CD4-positive, alpha-beta T cell treated with Interleukin-15 for 4 hours (primary cell): ENCODE data around the gene PRELID2.

Experiments used
- DNase-seq: peaks from one replicate; pipeline ENCODE4 v3.0.0-alpha.2; 2020; ENCODE audit warnings: low spot score

Gene PRELID2

GRCh38 chr5:145797336-145797735 lies 37.8 kb downstream of the PRELID2 start:
- no peak for DNase-seq

- DNase-seq = no peak
Observed at GRCh38 chr5:145796318-145796717, 38.8 kb downstream of the PRELID2 start.

GRCh38 chr5:145793574-145793973 lies 41.6 kb downstream of the PRELID2 start:
- DNase-seq = no peak

GRCh38 chr5:145792840-145793239 lies 42.3 kb downstream of the PRELID2 start:
- no peak for DNase-seq

- DNase-seq = no peak
Observed at GRCh38 chr5:145791866-145792265, 43.3 kb downstream of the PRELID2 start.

- no peak for DNase-seq
Observed at GRCh38 chr5:145787996-145788395, 47.1 kb downstream of the PRELID2 start.

GRCh38 chr5:145787507-145787906 lies 47.6 kb downstream of the PRELID2 start:
- no peak for DNase-seq

- no peak for DNase-seq
Observed at GRCh38 chr5:145787001-145787400, 48.1 kb downstream of the PRELID2 start.

GRCh38 chr5:145780982-145781381 lies 54.2 kb downstream of the PRELID2 start:
- DNase-seq = no peak

- no peak for DNase-seq
Observed at GRCh38 chr5:145778144-145778900, 56.8 kb downstream of the PRELID2 start.

- no peak for DNase-seq
Observed at GRCh38 chr5:145777445-145778063, 57.6 kb downstream of the PRELID2 start.

GRCh38 chr5:145776886-145777285 lies 58.3 kb downstream of the PRELID2 start:
- no peak for DNase-seq

GRCh38 chr5:145775893-145776444 lies 59.2 kb downstream of the PRELID2 start:
- no peak for DNase-seq

GRCh38 chr5:145775411-145775810 lies 59.7 kb downstream of the PRELID2 start:
- DNase-seq = no peak

- no peak for DNase-seq
Observed at GRCh38 chr5:145774442-145774841, 60.7 kb downstream of the PRELID2 start.

GRCh38 chr5:145772466-145772865 lies 62.7 kb downstream of the PRELID2 start:
- no peak for DNase-seq

- no peak for DNase-seq
Observed at GRCh38 chr5:145768863-145769262, 66.3 kb downstream of the PRELID2 start.

GRCh38 chr5:145764325-145764724 lies 70.8 kb downstream of the PRELID2 start:
- no peak for DNase-seq

GRCh38 chr5:145762833-145763232 lies 72.3 kb downstream of the PRELID2 start:
- DNase-seq = no peak

GRCh38 chr5:145761254-145761653 lies 73.9 kb downstream of the PRELID2 start:
- no peak for DNase-seq

GRCh38 chr5:145760660-145761059 lies 74.5 kb downstream of the PRELID2 start:
- no peak for DNase-seq

- no peak for DNase-seq
Observed at GRCh38 chr5:145752947-145753346, 82.2 kb downstream of the PRELID2 start.

- DNase-seq = no peak
Observed at GRCh38 chr5:145752534-145752933, 82.6 kb downstream of the PRELID2 start.
